ENCODE data around the gene REV3L. TPM values are rescaled to one million over a fixed set of nuclear protein-coding genes. Genes with fewer than 3 reads are reported as not detected.

REV3L gene
- total and polyA plus RNA-seq, 2 of the 13 experiments (the other 11 are each of a cell fraction or from before 2014, with no cell fraction given) = 12.8 to 31.3 TPM

- TF ChIP-seq ATF2 (CRISPR knock-in tag; IDR thresholded peaks at IDR 0.05) (peak; percentile 3; the same call in 1 of the 2 replicates), ZNF510 (CRISPR knock-in tag; IDR thresholded peaks at IDR 0.05; ENCODE audit: low read depth) (no peak; the same call in 1 of the 2 replicates), ZIK1 (CRISPR knock-in tag; IDR thresholded peaks at IDR 0.05; ENCODE audit: borderline replicate concordance, low read depth) (peak; percentile 45; the same call in 1 of the 2 replicates), ZNF790 (CRISPR knock-in tag; IDR thresholded peaks at IDR 0.05; ENCODE audit: borderline replicate concordance) (peak; percentile 62), HOXA5 (CRISPR knock-in tag; IDR thresholded peaks at IDR 0.05) (peak; percentile 64; the same call in 1 of the 2 replicates), BORCS8-MEF2B (CRISPR knock-in tag; IDR thresholded peaks at IDR 0.05) (peak; percentile 20; the same call in 1 of the 2 replicates), HDAC6 (IDR thresholded peaks at IDR 0.05; ENCODE audit: low read depth, low read length) (no peak), ZNF615 (CRISPR knock-in tag; IDR thresholded peaks at IDR 0.05; ENCODE audit: borderline replicate concordance) (0 out of 2 replicates have a peak, but pooled peaks have one; percentile 85), HNRNPUL1 (IDR thresholded peaks at IDR 0.05; ENCODE audit: low read depth, low read length) (no peak), ZSCAN22 (CRISPR knock-in tag; IDR thresholded peaks at IDR 0.05) (no peak), E2F1 (CRISPR knock-in tag; IDR thresholded peaks at IDR 0.05) (peak; percentile 44; the same call in 1 of the 2 replicates), ZNF770 (CRISPR knock-in tag; IDR thresholded peaks at IDR 0.05) (peak; percentile 69; the same call in 1 of the 2 replicates), PTBP1 (IDR thresholded peaks at IDR 0.05; ENCODE audit: low read depth, low read length, poor library complexity, severe bottlenecking) (peak; percentile 30), ZFAT (CRISPR knock-in tag; conservative IDR thresholded peaks at IDR 0.05) (no peak; the same call in 1 of the 2 replicates), ZNF609 (CRISPR knock-in tag; IDR thresholded peaks at IDR 0.05; ENCODE audit: borderline replicate concordance) (0 out of 2 replicates have a peak, but pooled peaks have one; percentile 16), ONECUT2 (CRISPR knock-in tag; IDR thresholded peaks at IDR 0.05) (peak; percentile 53; the same call in 1 of the 2 replicates)
Measured at GRCh38 chr6:111482959-111483735, at the start of gene REV3L (continued).

Measured in HepG2 (cell line).